DOHH2 (cell line): Measurements from ENCODE around the gene CCDC83.

ENCODE experiments used
- EZH2phosphoT487 ChIP-seq: fragments of 200-600 bp; sonication (generic); IDR thresholded peaks from 2 replicates; pipeline ENCODE4 v1.6.1; 2017; ENCODE audit warnings: borderline replicate concordance, mild to moderate bottlenecking, antibody characterized with exemption, low read length, moderate library complexity, mixed read lengths
- TF ChIP-seq, protein P1 (sequence below): fragments of 200-600 bp; sonication (generic); IDR thresholded peaks from one replicate; pipeline ENCODE4 v1.5.1; 2014; ENCODE audit warnings: antibody characterized with exemption, mild to moderate bottlenecking, low read depth, low read length; ENCODE audit not compliant: poor library complexity, severe bottlenecking

DNA sequence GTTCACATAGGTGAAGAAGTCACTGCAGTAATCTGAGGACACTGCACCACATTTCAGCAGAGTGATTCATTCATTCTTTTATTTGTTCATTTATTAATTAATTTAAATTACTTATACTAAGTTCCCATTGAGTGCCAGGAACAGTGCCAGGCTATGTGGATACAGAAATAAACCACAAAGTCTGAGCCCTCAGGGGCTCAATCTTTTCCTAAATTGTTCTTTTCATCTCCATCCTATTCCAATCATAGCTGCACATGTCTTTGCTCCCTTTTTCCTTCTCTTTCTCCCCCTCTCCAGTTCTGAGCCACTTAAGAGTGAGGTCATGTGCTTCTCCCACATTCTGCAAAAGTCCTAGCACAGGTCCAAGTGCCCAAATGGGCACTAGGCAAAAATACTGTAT, 49.2 kb upstream of the CCDC83 start:
- TF ChIP-seq, protein P1, sequence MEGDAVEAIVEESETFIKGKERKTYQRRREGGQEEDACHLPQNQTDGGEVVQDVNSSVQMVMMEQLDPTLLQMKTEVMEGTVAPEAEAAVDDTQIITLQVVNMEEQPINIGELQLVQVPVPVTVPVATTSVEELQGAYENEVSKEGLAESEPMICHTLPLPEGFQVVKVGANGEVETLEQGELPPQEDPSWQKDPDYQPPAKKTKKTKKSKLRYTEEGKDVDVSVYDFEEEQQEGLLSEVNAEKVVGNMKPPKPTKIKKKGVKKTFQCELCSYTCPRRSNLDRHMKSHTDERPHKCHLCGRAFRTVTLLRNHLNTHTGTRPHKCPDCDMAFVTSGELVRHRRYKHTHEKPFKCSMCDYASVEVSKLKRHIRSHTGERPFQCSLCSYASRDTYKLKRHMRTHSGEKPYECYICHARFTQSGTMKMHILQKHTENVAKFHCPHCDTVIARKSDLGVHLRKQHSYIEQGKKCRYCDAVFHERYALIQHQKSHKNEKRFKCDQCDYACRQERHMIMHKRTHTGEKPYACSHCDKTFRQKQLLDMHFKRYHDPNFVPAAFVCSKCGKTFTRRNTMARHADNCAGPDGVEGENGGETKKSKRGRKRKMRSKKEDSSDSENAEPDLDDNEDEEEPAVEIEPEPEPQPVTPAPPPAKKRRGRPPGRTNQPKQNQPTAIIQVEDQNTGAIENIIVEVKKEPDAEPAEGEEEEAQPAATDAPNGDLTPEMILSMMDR, result no peak
- TF ChIP-seq EZH2phosphoT487, result no peak
